LNCaP clone FGC (cell line): ENCODE measurements around the gene CISTR.

Source experiments
- DNase-seq: peaks from one replicate; pipeline ENCODE4 v3.0.0-alpha.2; 2011; ENCODE audit warnings: low read depth
- H3K4me3 ChIP-seq: 2 replicates; pipeline ENCODE4 v1.5.1; 2011; ENCODE audit warnings: mild to moderate bottlenecking, low read depth, low read length, control low read depth
- TF ChIP-seq, protein P1 (sequence below): IDR thresholded peaks from 2 replicates; pipeline ENCODE4 v1.5.1; 2012; ENCODE audit warnings: mild to moderate bottlenecking; ENCODE audit not compliant: control insufficient read depth, insufficient read depth; ENCODE audit errors: extremely low read depth

The CISTR gene

GRCh38 chr12:53739214-53740129 lies 12.3 kb downstream of the CISTR start:
- DNase-seq: no peak
- TF ChIP-seq, protein P1, sequence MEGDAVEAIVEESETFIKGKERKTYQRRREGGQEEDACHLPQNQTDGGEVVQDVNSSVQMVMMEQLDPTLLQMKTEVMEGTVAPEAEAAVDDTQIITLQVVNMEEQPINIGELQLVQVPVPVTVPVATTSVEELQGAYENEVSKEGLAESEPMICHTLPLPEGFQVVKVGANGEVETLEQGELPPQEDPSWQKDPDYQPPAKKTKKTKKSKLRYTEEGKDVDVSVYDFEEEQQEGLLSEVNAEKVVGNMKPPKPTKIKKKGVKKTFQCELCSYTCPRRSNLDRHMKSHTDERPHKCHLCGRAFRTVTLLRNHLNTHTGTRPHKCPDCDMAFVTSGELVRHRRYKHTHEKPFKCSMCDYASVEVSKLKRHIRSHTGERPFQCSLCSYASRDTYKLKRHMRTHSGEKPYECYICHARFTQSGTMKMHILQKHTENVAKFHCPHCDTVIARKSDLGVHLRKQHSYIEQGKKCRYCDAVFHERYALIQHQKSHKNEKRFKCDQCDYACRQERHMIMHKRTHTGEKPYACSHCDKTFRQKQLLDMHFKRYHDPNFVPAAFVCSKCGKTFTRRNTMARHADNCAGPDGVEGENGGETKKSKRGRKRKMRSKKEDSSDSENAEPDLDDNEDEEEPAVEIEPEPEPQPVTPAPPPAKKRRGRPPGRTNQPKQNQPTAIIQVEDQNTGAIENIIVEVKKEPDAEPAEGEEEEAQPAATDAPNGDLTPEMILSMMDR: no peak
- H3K4me3 ChIP-seq: no peak overlapping the region

DNA sequence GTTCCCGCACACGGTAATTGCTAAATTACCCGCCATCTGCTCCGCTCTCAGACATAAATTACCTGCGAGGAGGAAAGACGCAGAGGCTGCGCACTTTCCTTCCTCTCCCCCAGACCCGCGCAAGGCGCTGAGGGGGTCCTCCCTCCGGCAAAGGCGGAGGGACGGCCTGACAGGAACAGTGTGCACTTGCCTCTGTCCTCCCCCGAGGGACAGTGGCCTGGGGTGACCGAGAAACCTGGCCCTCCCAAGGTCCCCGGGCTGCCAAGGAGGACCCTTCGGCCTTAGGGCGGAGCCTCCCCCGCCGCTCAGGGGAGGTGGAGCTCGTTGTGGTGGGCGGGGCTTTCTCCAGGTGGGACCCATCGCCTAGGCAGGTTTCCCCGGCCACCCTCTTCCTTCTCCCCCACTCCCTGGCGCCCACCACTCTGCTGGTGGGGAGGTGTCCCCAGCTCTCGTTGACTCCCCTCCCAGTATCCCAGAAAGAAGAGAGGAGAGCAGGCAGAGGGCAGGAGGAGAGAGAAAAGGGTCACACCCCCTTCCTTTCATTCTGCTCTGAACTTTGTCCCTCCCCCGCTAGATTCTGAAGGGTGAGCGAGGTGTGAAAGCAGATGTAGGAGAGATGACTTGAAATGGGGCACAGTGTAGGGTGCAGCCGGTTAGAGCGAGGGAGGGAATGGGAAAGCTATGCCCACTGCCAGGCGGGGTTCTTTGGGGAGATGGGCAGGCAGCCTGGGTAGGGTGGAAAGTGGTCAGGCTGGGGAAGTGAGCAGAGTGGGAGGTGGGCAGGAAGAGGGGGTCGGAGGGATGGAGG lies 13.2 kb downstream of the CISTR start:
- DNase-seq: no peak
- H3K4me3 ChIP-seq: no peak overlapping the region
- TF ChIP-seq, protein P1: no peak

GRCh38 chr12:53737951-53738405 lies 13.8 kb downstream of the CISTR start:
- no peak for DNase-seq
- H3K4me3 ChIP-seq: no peak overlapping the region
- TF ChIP-seq, protein P1: no peak

DNA sequence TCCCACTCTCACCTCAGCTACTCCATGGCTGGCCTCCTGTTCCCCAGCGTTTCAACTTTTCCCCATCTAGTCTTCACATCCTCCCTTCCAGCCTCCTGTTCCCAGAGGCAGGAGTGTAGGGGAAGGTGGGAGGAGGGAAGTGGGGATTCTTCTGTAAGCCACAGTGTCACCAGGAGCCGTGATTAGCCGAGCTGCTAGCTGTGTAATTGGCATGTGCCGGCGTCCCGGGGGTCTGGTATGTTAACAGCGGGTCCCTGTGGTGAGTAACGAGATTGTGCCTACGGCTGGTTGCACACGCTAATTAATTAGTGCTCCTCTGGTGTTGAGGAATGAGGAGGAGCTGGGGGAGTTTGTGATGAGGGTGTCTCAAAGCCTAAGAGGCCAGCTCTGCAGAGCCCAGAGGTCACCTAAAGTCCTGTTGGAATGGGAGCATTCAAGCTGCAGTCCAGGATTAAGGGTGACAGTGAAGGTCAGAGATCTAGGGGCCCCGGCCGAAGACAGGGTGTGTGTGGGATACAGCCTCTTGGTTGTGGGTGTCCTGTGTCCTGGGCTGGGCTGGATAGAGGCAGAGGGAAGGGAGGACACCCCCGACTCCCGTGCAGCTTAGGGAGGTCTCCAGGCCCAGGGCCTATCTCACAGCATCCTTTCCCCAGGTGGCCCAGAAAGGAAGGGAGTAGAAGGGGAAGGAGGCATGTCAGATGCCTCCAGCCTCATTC lies 14.5 kb downstream of the CISTR start:
- H3K4me3 ChIP-seq: no peak overlapping the region
- TF ChIP-seq, protein P1: no peak
- DNase-seq: no peak

DNA sequence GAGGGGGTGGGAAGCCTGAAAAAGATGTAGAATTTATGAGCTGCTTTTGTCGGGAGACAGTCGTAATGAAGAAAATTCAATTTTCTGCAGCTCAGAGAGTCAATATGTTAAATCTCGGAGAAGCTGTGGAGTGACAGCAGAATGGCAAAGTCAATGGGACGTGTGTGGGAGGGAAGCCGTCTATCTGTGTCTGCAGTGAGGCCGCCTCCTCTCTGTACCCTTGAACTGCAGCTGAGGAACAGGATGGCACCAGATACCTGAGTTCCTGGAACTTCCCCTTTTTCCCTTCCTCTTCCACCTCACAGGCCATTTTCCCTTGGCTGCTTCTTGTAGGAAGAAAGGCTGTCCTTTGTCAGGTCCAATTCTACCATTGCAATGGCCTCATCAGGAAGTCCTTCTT lies 15.2 kb downstream of the CISTR start:
- TF ChIP-seq, protein P1: no peak

DNA sequence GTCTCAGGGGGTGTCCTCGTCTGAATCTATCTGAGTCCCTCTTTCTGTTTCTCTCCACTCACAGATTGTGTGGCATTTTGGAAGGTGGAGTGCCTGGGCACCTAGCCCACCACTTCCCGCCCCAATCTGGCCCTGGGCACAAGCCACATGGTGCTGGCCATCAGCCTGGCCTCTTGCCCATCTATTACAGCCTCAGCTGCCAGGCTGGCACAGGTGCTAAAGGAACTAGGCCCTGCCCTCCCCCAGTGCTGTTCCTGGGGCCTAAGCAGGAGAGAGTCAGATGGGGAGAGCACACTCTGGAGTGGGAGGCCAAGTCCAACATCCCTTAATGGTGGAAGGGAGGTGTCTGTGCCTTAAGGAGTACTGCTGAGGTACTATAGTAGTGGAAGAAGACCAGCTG lies 16.2 kb downstream of the CISTR start:
- no peak for DNase-seq
- TF ChIP-seq, protein P1: no peak
- H3K4me3 ChIP-seq: no peak overlapping the region

More for the DNA sequence above, 15.2 kb downstream of the CISTR start:
- H3K4me3 ChIP-seq: no peak overlapping the region
- no peak for DNase-seq
